SH-SY5Y (cell line): Measurements from ENCODE around the gene NELFA.

Experiments used
- GATA2 ChIP-seq: IDR thresholded peaks from 2 replicates; pipeline ENCODE4 v1.6.1; 2011; ENCODE audit warnings: mild to moderate bottlenecking, low read depth, low read length
- GATA3 ChIP-seq: IDR thresholded peaks from 2 replicates; pipeline ENCODE4 v1.6.1; 2011; ENCODE audit warnings: low read depth, mild to moderate bottlenecking, low read length, moderate library complexity

- TF ChIP-seq GATA2 (no peak), GATA3 (no peak)
Observed at GRCh38 chr4:1987296-1987695, 21.5 kb downstream of the NELFA start.
